H7 (cell line): ENCODE data around the gene EIPR1. TPM values are rescaled to one million over a fixed set of nuclear protein-coding genes. Genes with fewer than 3 reads are reported as not detected.
A peak's percentile ranks its signal among the peaks of the same experiment; 100 is the strongest.

Experiments
- DNase-seq: peaks from one replicate; pipeline ENCODE4 v3.0.0; 2012
- H3K27me3 ChIP-seq: 2 replicates; pipeline ENCODE4 v1.6.0; 2011; ENCODE audit warnings: mild to moderate bottlenecking, low read length; ENCODE audit not compliant: control insufficient read depth, insufficient read depth
- H3K36me3 ChIP-seq: replicated peaks from 2 replicates; pipeline ENCODE4 v1.5.1; 2011; ENCODE audit warnings: low read length; ENCODE audit not compliant: control insufficient read depth, insufficient read depth
- H3K4me3 ChIP-seq: 2 replicates; pipeline ENCODE4 v1.5.1; 2011; ENCODE audit warnings: low read depth, mild to moderate bottlenecking, control low read depth, low read length, moderate library complexity; ENCODE audit not compliant: insufficient read depth
- total RNA-seq: library from RNA; depleted of rRNA; stranded (reverse); fragments of >200 nt; shearing (Covaris generic); gene quantifications from 2 replicates; pipeline ENCODE4 v1.2.3, GENCODE V29; 2014

EIPR1 gene
- total RNA-seq, 1 experiment from 2014 or later, result 60.4 TPM

DNA sequence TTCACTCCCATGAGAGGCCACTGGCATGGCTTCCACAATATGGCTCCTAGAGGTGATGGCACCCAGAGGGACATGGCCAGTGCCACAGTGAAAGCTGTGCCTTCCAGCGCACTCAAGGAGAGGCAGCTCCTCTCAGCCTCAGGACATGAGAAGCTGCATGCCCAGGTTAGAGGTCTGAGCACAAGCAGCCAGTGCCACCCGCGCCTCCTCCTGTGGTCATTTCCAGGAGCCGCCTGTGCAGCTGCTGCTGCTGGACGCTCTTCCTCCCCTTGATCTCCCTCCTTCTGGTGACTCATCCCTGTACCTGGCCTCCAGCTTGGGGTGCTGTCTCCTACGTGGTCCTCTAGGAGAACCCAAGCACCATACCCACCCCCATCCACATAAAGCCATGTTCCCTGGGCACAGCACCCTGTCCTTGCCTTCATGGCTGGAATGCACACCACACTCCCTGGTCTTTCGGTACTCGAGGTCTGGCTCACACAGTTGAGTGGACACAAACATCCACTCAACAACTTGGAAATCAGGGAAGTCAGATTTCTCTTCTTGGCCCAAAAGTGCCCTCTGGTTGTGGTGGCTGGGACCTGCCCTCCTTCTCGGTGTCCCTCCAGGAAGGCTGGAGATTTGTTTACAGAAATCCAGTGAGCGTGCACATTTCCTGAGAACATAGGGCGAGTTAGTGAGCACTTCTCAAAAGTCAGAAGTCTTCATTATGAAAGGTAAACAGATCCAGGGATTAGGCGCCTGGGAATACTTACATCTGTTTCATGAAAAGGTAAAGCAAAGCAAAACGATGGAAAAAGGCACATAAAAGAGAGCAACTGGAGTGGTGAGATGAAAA is 96.7 kb downstream of the EIPR1 start:
- Histone ChIP-seq H3K27me3 (no peaks in the 10 kb centered on the region), H3K36me3 (no peaks in the 10 kb centered on the region), H3K4me3 (no peak overlapping the region)
- DNase-seq, result peak; percentile 37

DNA sequence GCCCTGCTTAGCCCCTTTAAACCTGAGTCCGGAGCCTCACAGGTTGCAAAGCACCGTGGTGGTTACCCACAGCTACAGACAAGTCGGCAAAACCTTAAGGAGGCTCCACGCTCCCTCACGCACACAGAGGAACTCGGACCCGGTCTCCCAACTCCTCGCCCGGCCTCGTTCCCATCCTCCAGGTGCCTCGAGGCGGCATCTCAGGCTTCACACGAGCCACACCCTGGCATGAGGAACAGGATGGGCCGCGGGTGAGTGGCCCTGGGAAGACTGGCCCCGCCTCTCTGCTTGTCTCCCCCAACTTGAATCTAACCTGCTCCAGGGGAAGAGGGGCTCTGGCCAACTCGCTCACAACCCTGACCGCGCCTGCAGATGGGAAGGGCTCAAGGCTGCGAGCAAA is 97.4 kb downstream of the EIPR1 start:
- DNase-seq, result peak; percentile 45
- Histone ChIP-seq H3K36me3 (no peaks in the 10 kb centered on the region), H3K27me3 (no peaks in the 10 kb centered on the region), H3K4me3 (no peak overlapping the region)

DNA sequence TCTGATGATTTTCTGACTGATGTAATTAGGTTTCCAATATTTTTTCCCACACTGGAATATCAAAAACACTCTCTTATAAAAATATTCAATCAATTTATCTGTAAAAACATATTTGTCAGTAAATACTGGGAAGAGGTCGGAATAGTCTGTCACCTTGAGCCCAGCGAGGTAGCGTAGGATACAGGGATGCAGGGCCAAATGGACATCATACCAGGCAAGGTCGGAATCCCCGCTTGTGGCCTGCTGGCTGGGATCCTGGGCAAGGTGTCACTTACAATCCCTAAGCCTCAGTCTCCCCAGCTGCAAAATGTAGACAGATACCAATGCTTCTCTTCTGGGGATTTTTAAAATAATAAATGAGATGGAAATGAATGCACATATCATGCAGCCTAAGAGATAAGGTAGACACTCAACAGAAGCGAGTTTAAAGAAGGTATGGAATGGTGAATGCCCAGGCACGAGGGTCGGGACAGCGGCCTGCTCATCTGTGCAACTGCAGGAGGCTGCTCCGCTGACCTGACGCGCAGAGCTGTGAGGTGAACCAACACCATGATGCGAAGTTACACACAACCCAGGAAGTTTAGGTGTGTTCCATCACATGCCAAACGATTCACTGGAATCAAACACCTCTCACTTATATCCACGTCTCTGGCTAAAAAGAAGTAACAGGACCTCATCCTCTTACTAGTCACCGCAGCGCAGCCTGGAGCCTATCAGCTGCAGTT is 98.2 kb downstream of the EIPR1 start:
- H3K4me3 ChIP-seq, result no peak overlapping the region
- H3K36me3 ChIP-seq, result no peaks in the 10 kb centered on the region
- DNase-seq, result peak; percentile 24
- H3K27me3 ChIP-seq, result no peaks in the 10 kb centered on the region

DNA sequence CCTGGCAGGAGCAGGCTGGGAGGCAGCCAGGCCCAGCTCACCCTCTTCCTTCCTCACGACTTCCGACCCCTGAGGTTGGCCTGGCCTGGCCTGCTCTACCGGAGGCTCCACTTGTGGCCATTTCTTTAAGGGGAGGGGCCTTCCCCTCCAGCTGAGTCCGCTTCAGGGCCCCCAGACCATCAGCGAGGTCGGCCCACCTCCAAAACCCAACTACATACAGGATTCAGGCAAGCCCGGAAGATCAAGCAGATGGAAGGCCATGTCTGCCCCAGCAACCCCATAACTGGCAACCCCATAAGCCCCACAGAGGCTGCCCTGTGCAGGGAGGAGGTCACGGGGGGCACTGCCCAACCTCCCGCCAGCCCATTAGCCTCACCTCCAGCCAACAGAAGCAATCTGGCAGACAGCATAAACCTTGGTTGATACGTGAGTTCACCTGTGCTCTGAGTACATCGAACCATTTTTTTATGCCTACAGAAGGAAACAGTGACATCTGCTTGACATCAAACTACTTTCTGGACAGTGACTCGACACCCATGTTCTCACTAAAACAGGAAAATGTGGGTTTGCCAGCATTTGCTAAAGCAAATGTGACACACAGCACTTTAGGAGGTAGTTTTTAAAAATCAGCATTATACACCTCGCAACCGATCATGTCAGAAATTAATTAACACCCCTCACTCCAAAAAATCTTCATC is 98.9 kb downstream of the EIPR1 start:
- Histone ChIP-seq H3K36me3 (no peaks in the 10 kb centered on the region), H3K27me3 (no peaks in the 10 kb centered on the region), H3K4me3 (no peak overlapping the region)
- no peak for DNase-seq

DNA sequence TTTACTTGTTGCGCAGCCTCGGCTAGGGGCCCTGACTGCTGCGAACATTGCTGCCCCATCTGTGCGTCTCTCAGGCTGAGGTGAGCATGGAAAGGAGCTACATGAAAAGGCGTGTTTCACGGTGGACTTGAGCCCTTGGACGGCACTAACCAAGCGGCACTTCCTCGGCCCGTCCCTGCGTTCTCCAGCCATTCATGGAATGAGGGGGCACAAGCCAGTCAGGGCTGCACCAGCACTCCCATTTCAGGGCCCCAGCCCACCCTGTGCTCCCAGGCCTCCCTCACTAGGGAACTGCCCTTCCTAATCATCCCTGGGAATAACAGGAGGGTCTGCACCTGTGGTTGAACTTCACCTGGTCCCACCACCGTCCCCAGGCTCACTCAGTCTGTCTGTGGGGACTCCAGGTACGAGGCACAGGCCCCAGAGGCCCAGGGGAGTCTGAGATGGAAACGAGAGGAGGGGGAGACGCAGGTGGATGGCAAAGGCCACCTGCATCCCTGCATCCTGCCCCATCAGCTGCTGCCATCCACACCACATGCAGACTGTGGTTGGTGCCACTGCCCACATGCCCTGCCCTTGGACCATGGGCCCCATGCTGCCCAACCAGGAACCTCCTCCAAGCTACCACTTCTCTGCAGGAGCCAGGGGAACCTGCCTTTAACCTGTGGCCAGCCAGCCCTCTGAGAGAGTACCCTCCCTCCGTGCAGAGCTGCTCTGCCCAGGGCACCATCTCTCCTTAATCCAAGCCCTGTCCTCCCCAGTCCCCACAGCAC is 99.7 kb downstream of the EIPR1 start:
- H3K4me3 ChIP-seq, result no peak overlapping the region
- H3K27me3 ChIP-seq, result no peaks in the 10 kb centered on the region
- H3K36me3 ChIP-seq, result no peaks in the 10 kb centered on the region
- no peak for DNase-seq

DNA sequence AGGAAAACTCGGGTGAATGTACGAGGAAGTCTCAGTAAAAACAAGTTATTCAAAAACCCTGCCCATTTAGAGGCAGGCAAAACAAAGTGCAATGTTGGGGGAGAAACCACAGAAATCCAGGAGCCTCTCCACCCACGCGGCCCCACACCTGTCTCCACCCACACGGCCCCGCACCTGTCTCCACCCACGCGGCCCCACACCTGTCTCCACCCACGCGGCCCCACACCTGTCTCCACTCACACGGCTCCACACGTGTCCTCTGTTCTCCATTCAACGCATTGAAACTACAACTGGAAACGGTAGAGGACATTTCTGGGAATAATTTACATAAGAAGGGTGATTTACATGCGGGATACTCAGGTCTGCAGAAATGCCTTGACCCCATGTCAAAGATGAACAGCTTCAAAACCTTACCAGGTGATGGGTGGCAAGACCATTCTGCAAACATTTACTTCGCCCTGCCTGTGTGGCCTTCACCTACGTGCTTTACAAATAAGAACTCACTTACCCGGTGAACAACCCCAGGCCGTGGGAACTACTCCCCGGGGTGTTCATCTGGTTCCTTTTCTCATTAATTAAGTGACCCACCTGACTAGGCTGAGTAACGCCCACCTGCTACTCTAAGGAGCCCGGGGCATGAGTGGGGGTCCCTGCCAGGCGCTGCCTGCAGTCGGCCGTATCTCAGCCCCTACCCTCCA is 100.4 kb downstream of the EIPR1 start:
- Histone ChIP-seq H3K36me3 (no peaks in the 10 kb centered on the region), H3K27me3 (no peaks in the 10 kb centered on the region), H3K4me3 (no peak overlapping the region)
- peak; percentile 62 for DNase-seq

DNA sequence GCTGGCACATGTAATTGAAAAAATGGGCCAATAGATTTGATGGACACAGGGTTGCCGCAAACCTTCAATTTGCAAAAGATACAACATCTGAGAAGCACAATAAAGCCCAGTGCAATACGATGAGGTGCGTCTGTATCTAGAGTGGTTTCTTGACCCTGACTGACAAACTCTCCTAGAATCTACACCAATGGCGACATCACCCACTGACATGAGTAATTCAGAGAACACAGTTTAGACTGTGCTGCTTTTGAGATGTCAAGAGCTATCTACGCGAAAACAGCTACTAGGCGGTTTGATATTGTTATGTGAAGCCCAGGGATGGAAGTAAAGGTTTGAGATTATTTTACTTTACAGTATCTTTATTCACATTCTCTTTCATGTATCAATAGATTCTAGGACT is 104.9 kb downstream of the EIPR1 start:
- Histone ChIP-seq H3K36me3 (no peaks in the 10 kb centered on the region), H3K27me3 (no peaks in the 10 kb centered on the region), H3K4me3 (no peak overlapping the region)
- no peak for DNase-seq

DNA sequence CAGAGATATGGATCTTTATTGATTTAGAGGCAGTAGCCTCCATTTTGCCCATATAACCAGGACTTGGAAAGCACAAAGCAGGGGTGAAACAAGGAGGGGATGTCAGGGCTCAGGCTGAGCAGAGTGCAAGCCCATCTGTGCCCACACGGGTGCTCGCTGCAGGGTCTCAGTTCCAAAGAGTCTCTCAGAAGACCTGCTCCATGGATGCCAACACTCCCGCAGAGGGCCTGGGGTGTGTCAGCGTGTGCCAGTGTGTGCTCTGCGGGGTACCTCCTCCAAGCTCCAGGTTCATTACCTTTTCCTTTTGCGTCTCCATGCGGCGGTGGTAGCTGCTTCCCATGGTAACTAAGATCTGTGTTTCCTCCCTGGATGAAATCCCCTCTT is 107.5 kb downstream of the EIPR1 start:
- H3K27me3 ChIP-seq, result no peaks in the 10 kb centered on the region
- H3K4me3 ChIP-seq, result no peak overlapping the region
- no peak for DNase-seq
- H3K36me3 ChIP-seq, result no peaks in the 10 kb centered on the region

DNA sequence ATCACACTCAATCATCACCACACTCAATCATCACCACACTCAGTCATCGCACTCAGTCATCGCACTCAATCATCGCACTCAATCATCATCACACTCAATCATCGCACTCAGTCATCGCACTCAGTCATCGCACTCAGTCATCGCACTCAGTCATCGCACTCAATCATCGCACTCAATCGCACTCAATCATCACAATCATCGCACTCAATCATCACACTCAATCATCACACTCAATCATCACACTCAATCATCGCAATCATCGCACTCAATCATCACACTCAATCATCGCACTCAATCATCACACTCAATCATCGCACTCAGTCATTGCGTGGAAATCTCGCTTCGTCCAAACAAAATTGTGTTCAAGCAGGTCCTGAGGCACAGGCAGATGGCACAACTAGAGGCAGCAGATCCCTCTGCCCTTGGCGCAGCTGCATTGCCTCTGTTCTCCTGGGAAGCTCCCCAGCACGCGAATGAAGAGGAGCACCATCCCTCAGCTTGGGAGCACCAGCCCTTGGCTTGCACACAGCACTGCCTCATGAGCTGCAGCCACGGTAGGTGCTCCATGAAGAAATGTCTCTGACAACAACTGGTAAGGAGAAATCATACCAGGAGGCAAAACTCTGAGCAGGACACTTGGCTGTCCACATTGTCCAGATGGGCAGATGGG is 108.1 kb downstream of the EIPR1 start:
- no peak for DNase-seq
- H3K27me3 ChIP-seq, result no peaks in the 10 kb centered on the region
- no peaks in the 10 kb centered on the region for H3K36me3 ChIP-seq
- H3K4me3 ChIP-seq, result no peak overlapping the region

DNA sequence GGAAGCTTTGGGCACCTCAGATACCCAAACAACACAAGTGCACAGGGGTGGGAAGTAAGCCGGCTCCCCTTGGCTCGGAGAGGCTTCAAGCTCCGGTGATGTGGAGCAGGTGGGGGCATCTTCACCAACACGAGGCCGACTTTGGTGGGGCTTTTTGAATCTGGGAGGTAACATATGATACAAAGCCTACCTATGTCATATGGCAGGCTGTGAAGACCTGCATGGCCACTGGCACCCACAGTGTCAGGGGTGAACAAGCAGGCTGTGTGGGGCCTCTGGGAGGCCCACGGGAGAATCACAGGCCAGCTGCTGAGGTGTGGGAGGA is 109.0 kb downstream of the EIPR1 start:
- H3K36me3 ChIP-seq, result no peaks in the 10 kb centered on the region
- no peak overlapping the region for H3K4me3 ChIP-seq
- DNase-seq, result peak; percentile 11
- H3K27me3 ChIP-seq, result no peaks in the 10 kb centered on the region

DNA sequence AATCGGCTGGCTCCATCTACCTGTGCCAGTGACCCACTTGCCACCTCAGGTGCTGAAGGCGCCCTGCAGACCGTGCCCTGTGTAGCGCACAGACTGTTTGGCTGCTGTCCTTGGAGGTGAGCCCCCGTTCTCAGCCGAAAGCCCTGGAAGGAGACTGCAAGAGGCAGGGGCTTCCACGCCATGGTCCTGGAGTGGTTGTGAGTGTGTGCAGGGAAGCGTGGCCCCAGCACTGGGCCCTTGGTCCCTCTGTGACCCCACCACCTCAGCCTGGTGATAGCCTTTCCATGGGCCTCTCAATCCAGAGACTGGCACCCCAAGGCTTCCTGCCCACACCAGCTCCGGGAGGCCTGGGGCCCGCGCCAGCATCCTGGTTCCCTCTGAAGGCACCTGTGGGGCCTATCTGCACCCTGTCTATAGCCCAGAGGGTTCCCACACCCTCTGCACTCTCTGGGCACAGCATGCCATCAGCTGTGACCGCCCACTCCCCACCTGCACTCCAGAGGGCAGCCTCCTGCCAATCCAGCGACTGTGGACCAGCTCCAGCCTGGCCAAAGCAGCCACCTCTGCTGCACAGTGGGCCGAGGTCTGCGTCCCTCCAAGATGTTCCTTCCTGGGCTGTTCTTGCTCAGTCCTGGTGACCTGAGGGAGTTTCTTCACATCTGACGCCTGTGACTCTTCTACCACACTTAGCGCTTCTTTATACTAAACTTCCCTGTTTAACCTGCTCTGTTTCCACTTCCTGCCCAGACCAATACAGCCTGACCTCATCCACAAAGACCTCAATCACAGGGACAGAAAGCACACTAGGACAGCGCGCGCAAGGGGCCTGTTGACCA is 109.5 kb downstream of the EIPR1 start:
- Histone ChIP-seq H3K36me3 (no peaks in the 10 kb centered on the region), H3K4me3 (no peak overlapping the region), H3K27me3 (no peaks in the 10 kb centered on the region)
- peak; percentile 35 for DNase-seq

DNA sequence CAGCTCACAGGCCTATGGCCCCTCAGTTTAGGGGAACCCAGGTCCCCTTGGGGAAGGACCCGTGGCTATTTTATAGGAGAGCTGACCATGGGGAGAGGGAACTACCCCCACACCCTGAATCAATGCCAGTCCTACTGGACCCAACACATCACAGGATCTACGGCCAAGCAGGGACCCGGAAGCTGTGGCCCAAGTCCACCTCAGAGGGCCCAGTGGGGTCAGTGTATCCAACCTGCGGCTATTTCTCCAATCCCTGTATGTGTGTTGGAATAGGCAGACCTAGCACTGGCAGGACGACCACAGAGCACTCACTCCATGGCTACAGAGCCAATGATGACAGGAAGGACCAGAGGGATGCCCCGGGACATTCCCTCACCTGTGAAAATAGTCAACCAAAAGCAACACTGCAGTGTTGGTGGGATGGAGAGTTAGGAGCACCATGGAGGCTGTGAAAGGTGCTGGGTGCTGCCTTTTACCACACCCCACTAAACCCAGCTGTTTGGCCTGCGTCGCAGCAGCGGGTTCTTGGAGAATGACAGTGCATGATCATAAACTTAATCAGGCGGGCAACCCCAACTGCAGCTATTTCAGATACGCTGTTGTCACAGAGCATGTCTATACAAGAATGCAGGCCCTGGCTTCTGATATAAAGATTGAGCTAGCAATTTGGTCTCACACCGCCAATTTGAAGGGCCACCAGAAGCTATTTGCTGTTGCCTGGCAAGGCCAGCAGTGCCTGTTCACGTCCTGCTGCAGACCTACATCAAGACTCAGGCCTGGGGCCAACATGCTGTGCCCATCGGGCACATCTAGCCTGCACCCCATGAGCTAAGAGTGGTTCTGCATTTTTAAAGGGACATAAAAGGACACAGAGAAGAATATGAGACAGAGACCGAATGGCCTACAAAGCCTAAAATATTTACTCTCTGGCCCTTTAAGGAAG is 110.4 kb downstream of the EIPR1 start:
- no peaks in the 10 kb centered on the region for H3K27me3 ChIP-seq
- no peaks in the 10 kb centered on the region for H3K36me3 ChIP-seq
- DNase-seq, result no peak
- no peak overlapping the region for H3K4me3 ChIP-seq
